ENCODE results near the gene FAM117A.

Gene FAM117A

DNA sequence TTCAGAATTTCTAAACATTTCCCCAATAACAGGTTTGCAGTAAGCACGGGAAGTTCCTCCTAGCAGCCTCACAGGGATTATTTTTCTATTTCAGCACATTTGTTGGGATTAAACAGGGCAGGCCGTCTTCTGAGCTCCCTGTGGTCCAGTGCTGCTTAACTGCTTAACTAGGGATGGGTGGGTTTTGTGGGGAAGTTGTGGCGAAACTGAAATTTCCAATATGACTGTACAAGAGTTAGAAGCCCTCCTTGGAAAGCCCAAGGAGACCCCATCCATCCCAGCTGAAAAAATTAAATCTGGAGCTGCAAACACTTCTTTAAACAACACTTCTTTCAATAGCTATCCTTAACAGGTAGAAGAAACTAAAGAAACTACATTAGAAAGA, 22.2 kb downstream of the FAM117A start:
- no peak overlapping the region for H3K27ac ChIP-seq
- ChIA-PET POLR2A (ENCODE audit: low non-redundant PET) (no interaction called here), CTCF (interaction anchor here (0.6 kb wide), 2 partner anchors 27 to 172 kb away, joined by 3 to 5 read pairs; no protein-coding TSS in a partner anchor)
- TF ChIP-seq, protein P1, sequence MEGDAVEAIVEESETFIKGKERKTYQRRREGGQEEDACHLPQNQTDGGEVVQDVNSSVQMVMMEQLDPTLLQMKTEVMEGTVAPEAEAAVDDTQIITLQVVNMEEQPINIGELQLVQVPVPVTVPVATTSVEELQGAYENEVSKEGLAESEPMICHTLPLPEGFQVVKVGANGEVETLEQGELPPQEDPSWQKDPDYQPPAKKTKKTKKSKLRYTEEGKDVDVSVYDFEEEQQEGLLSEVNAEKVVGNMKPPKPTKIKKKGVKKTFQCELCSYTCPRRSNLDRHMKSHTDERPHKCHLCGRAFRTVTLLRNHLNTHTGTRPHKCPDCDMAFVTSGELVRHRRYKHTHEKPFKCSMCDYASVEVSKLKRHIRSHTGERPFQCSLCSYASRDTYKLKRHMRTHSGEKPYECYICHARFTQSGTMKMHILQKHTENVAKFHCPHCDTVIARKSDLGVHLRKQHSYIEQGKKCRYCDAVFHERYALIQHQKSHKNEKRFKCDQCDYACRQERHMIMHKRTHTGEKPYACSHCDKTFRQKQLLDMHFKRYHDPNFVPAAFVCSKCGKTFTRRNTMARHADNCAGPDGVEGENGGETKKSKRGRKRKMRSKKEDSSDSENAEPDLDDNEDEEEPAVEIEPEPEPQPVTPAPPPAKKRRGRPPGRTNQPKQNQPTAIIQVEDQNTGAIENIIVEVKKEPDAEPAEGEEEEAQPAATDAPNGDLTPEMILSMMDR (conservative IDR thresholded peaks at IDR 0.05; ENCODE audit: low read depth) = no peak
- no peak for DNase-seq (ENCODE audit: low spot score)

DNA sequence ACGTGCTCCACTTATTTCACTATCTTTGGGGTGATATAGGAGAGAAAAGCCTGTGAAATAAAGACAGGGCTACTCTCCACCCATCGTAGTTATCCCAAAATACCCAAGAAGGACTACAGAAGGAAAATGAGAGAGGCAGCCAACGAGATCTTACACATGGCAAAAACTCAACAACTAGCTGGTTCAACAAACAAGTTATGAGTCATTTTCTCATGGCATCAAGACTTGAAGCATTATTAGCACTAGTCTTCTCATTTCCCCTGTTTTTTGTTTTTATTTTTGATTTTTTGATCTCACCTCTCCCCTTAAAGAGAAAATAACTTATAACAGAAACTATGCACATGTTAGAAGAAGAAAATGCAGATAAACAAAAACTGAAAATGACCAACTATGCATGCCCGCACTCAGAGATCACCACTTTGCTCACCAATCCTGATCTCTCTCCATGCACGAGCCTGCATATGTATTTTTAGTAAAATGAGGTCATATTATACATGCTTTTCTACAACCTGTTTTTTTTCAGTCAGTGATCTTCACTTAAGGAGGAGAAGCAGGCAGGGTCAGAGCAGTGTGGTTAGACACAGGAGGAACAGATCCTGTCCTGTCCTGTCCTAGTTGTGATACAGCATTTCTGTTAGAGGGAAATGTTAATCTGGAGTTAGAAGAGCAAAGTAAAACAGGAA, 22.8 kb downstream of the FAM117A start:
- DNase-seq (ENCODE audit: low spot score) = no peak
- ChIA-PET CTCF (interaction anchor here (0.6 kb wide), 2 partner anchors 26 to 172 kb away, joined by 3 to 5 read pairs; no protein-coding TSS in a partner anchor), POLR2A (ENCODE audit: low non-redundant PET) (no interaction called here)
- no peak overlapping the region for H3K27ac ChIP-seq
- TF ChIP-seq, protein P1 (conservative IDR thresholded peaks at IDR 0.05; ENCODE audit: low read depth) = no peak

DNA sequence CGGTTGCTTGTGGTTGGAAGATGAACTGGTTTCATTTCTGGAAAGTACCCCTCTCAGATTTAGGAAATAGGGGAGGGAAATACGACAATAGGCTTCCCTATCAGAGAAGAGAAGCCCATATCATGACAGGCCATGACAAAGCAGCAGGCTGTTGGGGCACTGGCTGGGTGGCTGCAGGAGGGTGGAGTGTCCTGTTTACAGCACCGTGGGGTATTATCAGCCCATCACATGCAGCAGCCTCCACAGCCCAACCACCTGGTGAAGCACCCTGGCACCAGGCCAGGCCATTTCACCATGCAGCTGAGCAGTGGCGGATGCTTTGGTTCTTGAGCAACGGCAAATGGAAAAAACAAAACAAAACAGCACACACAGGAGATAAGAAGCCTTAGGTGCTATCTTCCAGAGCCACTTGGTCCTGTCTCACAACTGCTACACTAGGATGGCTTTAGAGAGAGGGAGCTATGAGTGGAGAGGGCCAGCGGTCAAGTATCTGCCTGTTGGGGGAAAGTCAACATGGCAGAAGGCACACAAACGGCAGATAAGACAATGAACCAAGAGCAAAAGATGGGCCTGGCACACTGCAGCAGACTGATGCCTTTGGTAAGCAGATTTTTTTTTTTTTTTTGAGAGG, 24.2 kb downstream of the FAM117A start:
- TF ChIP-seq, protein P1 (conservative IDR thresholded peaks at IDR 0.05; ENCODE audit: low read depth) = no peak
- no peak overlapping the region for H3K27ac ChIP-seq
- CTCF ChIA-PET = interaction anchor here (0.6 kb wide), 1 partner anchor 146 kb away, joined by 3 read pairs; no protein-coding TSS in a partner anchor
- POLR2A ChIA-PET (ENCODE audit: low non-redundant PET) = no interaction called here
- no peak for DNase-seq (ENCODE audit: low spot score)

DNA sequence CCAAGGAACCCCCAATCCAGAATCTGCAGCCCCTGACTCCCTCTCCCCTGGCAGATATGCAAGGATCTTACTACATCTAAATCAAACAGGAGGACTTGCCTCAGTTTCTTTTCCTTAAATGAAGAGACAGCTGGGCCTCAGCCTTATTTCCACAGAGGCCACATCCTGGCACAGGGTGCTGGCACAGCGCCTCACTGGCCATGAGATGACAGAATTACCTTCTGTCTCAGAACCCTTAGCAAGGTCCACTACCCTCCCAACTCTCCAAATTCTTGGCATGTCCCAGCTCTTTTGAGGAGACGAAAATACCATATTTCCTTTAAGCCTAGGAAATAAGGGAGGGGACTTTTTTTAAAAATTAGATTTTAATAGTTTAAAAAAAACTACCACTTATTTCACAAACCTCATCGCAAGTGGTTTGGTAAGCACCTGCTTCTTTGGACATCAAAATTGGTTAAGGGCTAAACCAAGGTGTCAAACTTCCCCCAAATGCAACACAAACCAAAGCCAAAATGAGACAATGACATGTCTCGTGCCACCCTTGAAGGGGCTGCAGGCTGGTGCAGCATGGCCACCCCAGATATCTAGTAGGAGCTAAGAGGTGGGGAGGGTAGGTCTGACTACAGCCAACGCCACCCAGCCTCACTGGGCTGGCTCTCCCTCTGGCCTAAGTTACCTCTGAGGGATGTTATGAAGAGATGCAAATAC, 25.3 kb downstream of the FAM117A start:
- CTCF ChIA-PET = interaction anchor here (0.6 kb wide), 1 partner anchor 242 kb away, joined by 3 read pairs; no protein-coding TSS in a partner anchor
- H3K27ac ChIP-seq = no peak overlapping the region
- DNase-seq (ENCODE audit: low spot score) = no peak
- POLR2A ChIA-PET (ENCODE audit: low non-redundant PET) = no interaction called here
- TF ChIP-seq, protein P1 (conservative IDR thresholded peaks at IDR 0.05; ENCODE audit: low read depth) = no peak

DNA sequence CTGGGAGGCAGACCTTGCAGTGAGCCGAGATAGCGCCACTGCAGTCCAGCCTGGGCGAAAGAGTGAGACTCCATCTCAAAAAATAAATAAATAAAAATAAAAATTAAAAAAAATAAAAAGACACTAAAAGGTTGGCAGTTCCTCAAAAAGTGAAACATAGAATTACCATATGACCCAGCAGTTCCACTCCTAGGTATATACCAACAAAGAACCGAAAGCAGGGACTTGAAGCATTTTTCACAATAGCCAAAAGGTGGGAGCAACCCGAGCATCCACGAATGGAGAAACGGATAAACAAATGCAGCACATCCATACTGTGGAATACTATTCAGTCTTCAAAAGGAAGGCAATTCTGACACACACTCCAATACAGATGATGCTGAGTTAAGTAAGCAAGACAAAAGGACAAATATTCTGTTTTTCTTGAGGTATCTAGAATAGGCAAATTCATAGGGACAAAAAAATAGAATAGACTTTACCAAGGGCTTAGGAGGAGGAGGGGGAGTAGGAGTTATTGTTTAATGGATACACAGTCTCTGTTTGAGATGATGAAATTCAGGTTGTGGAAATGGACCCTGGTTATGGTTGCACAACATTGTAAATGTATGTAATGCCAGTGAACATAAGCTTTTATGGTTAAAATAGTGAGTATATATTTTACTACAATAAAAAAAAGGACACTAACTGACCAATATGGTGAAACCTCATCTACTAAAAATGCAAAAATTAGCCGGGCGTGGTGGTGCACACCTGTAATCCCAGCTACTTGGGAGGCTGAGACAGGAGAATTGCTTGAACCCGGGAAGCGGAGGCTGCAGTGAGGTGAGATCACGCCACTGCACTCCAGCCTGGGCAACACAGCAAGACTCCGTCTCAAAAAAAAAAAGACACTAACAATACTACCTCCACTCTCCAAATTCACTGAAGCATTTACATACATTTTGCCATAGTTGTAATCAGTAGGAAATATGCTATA, 29.1 kb downstream of the FAM117A start:
- H3K27ac ChIP-seq = no peak overlapping the region
- CTCF ChIA-PET = no interaction called here
- POLR2A ChIA-PET (ENCODE audit: low non-redundant PET) = no interaction called here
- TF ChIP-seq, protein P1 (conservative IDR thresholded peaks at IDR 0.05; ENCODE audit: low read depth) = no peak
- DNase-seq (ENCODE audit: low spot score) = no peak

DNA sequence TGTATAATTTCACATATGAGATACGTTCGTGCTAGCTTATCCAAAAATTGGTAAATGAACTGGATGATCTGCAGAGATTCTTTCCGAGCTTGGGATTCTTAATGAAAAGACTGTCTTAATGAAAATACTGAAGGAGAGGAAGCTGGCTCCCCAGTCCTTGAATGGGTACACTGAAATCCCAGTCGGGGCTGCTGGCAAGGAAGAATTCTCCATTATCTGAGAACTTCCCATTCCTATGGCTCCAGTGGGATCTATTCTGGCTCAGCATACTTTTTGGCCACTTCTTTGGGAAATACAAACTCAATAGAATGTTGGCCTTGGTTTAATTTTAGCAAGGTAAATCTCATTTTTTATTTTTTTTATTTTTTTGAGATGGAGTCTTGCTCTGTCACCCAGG, 32.5 kb downstream of the FAM117A start:
- no peak overlapping the region for H3K27ac ChIP-seq
- DNase-seq (ENCODE audit: low spot score) = no peak
- TF ChIP-seq, protein P1 (conservative IDR thresholded peaks at IDR 0.05; ENCODE audit: low read depth) = no peak
- ChIA-PET CTCF (no interaction called here), POLR2A (ENCODE audit: low non-redundant PET) (no interaction called here)

All from RWPE1 (cell line).